LNCaP clone FGC (cell line): Measurements from ENCODE around the gene SBK2.

ENCODE experiments used
- DNase-seq: peaks from one replicate; pipeline ENCODE4 v3.0.0-alpha.2; 2011; ENCODE audit warnings: low read depth
- H3K4me3 ChIP-seq: 2 replicates; pipeline ENCODE4 v1.5.1; 2011; ENCODE audit warnings: mild to moderate bottlenecking, low read depth, low read length, control low read depth
- TF ChIP-seq, protein P1 (sequence below): IDR thresholded peaks from 2 replicates; pipeline ENCODE4 v1.5.1; 2012; ENCODE audit warnings: mild to moderate bottlenecking; ENCODE audit not compliant: control insufficient read depth, insufficient read depth; ENCODE audit errors: extremely low read depth

SBK2 gene

DNA sequence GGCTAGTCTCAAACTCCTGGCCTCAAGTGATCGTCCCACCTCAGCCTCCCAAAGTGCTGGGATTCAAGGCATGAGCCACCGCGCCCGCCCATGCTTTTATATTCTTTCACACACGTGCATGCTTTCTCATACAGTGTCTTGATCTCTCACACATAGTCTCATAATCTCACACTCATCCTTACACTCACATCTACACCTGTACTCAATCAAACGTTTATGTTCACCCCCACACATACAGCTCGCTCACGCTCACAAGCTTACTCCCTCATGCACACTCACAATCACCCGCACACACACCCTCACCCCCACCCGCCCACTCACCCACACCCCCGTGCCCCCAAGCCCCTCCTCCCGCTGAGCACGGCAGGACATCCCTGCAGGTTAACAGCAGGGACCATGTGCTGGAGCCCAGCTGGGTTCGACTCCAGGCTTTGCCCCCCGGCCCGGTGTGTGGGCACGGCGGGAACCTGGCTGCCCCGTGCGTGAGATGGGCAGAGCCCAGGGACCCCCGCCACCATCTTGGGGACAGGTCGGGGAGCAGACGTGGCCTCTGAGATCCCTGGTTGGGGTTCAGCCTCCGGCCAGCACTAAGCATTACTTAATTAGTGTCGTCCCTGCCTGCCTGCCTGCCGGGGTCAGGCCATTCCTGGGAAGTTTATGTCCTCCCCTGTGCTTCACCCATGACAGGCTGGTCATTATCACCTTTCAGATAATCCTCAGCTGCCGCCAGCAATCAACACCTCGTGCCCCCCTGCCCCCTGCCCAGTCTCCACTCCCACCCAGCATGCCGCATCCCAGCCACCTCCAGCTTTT is 11.4 kb downstream of the SBK2 start:
- H3K4me3 ChIP-seq: no peak overlapping the region
- TF ChIP-seq, protein P1, sequence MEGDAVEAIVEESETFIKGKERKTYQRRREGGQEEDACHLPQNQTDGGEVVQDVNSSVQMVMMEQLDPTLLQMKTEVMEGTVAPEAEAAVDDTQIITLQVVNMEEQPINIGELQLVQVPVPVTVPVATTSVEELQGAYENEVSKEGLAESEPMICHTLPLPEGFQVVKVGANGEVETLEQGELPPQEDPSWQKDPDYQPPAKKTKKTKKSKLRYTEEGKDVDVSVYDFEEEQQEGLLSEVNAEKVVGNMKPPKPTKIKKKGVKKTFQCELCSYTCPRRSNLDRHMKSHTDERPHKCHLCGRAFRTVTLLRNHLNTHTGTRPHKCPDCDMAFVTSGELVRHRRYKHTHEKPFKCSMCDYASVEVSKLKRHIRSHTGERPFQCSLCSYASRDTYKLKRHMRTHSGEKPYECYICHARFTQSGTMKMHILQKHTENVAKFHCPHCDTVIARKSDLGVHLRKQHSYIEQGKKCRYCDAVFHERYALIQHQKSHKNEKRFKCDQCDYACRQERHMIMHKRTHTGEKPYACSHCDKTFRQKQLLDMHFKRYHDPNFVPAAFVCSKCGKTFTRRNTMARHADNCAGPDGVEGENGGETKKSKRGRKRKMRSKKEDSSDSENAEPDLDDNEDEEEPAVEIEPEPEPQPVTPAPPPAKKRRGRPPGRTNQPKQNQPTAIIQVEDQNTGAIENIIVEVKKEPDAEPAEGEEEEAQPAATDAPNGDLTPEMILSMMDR: no peak
- DNase-seq: no peak

DNA sequence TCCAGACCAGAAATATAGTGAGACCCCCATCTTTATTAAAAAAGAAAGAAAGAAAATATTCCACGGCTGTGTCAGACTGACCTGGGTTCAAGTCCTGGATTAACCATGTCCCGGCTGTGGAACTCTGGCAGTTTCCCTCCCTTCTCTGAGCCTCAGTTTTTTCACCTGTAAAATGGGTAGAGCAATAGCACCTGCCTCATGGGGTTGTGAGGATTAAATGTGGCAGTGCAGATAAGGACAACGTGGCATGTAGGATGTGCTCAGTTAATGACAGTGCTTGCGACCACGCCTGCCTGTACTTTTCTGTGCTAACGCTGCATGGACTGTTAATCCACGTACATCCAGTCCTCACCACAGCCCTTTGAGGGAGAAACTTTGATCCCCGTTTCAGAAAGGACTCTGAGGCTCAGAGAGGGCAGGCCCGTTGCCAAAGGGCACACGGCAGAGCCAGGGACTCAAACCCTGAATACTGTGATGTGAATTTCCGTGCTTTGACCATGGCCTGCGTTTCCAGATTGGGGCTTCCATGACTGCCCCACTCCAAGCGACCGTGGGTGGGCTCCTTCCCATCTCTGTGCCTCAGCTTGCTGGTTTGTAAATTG is 16.1 kb downstream of the SBK2 start:
- TF ChIP-seq, protein P1: no peak
- H3K4me3 ChIP-seq: no peak overlapping the region
- DNase-seq: no peak

DNA sequence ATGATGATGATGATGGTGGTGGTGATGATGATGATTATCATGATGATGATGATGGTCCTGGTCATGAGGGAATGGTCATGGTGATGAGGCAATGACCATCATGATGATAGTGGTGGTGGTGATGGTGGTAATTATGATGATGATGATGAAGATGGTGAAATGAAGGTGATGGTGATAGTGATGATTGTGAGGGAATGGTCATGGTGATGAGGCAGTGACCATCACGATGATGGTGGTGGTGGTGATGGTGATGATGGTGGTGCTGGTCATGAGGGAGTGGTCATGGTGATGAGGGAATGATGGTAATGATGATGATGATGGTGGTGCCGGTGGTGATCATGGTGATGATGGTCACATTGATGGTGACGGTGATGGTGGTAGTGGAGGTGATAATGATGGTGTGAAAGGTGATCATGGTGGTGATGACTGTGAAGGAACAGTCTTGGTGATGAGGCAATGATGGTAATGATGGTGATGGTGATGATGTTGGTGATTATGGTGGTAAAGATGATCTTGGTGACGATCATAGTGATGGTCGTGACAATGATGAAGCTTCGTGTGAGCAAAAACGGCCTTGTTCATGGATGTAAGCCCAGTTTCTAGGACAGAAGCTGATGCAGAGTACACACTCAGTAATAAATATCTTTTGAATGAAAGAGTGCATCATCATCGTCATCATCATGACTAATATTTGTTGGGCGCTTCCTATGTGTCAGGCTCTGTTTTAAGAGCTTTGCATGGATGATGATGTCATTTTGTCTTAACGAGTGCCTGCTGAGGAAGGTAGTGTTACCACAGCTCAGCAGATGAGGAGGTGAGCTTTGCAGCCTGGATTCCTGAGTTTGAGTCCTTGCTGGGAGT is 17.3 kb downstream of the SBK2 start:
- no peak overlapping the region for H3K4me3 ChIP-seq
- DNase-seq: no peak
- TF ChIP-seq, protein P1: no peak

DNA sequence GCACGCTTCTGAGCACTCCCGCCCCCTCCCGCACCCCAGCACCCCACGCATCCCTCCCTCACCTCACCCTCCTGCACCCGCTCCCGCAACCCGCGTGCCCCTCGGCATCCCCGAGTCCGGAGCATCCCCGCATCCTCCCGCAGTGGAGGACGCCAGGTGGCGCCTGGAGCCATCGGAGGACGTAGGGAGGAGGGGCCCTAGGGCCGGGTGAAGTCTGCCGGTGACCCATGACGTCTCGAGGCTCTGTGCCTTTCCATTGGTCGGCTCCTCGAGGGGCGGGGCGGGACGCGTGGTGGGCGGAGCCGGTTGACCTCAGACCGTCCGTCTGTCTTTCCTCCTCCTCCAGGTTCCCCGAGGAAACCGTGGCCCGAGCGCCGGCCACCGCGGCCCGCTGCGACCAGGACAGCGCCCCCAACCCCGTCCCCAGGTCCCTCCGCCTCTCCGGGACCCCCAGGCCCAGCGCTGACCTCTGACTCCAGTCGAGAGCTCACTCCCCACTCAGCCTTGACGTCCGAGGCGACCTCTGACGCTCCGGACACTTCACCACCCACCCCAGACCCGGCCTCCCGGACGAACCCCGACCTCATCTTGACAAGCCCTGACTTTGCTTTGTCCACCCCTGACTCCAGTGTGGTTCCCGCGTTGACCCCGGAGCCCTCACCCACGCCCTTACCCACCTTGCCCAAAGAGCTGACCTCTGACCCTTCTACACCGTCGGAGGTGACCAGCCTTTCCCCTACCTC is 19.9 kb downstream of the SBK2 start:
- TF ChIP-seq, protein P1: peak; percentile 99
- DNase-seq: peak; percentile 46
- peak overlapping the region; percentile 50 for H3K4me3 ChIP-seq

DNA sequence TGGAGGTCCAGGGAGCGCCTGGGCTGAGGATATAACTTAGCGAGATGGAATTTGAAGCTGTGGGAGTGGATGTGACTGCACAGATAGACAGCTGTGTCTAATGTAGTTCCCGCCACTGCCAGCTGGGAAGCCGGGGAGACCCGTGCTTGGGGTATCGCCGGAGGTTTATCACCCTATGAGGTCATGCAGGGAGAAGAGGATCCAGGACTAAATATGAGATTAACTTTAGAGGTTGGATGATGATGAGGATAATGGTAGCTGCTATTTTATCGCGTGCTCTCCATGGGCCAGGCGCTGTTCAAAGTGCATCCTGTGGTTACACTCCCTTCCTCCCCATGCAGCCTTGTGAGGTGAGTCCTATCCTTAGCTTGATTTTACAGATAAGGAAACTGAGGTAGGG is 28.8 kb downstream of the SBK2 start:
- TF ChIP-seq, protein P1: no peak
- no peak for DNase-seq
- H3K4me3 ChIP-seq: no peak overlapping the region

DNA sequence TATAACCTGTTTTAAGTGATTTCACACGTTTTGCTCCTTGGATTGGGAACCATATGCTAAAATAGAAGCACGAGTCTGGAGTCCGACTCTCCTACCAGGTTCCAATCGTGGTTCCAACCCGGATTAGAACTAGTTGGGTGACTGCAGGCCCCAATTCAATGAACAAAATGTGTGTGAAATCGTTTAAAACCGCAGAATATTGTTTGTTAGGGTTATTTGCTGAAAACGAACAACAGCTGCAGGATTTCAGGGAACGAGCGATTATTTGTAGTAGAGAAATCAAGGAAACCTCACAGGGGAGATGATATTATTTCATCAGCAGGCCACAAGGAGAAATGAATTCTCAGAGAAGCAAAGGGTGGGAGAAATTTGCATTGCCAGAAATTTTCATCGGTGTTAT is 32.0 kb downstream of the SBK2 start:
- no peak overlapping the region for H3K4me3 ChIP-seq
- TF ChIP-seq, protein P1: no peak
- no peak for DNase-seq
